Erythroblast (primary cell): ENCODE results near the gene WDR1.

Experiments used
- GATA1 ChIP-seq: IDR thresholded peaks from 2 replicates; pipeline ENCODE4 v1.6.1; 2011; ENCODE audit warnings: low read depth, mild to moderate bottlenecking, control low read depth, low read length, moderate library complexity
- POLR2A ChIP-seq: IDR thresholded peaks from 2 replicates; pipeline ENCODE4 v1.6.1; 2011; ENCODE audit warnings: mild to moderate bottlenecking, low read length

GRCh38 chr4:10101671-10102473, 14.7 kb downstream of the WDR1 start:
- no peak for TF ChIP-seq POLR2A
- no peak for TF ChIP-seq GATA1
